ENCODE results near the gene FXYD3. TPM values are rescaled to one million over a fixed set of nuclear protein-coding genes. Genes with fewer than 3 reads are reported as not detected.

The FXYD3 gene
- total RNA-seq, 1 donor from 2014 or later = 17.3 TPM

DNA sequence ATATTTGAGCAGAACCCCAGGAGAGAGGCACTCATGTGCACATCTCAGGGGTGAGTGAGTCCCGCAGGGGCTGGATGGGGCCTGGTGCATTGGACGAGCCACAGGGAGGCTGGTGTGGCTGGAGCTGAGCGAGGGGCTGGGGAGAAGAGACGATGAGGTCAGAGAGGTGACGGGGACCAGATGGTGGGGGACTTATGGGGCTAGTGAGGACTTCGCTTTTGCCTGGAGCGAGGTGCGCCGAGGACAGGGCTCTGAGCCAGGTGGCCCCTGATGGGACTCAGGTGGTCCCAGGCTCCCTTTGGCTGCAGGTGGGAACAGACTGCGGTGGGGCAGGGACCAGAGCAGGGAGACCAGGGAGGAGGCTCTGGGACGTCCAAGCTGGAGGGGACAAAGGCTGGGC is 6.9 kb upstream of the FXYD3 start:
- Mint-ChIP-seq H3K4me3 (ENCODE audit: low read depth) (no peak overlapping the region), H3K4me1 (ENCODE audit: low read depth) (peaks cover 6% of the 10 kb centered on the region), H3K36me3 (ENCODE audit: insufficient read depth) (no peaks in the 10 kb centered on the region)

DNA sequence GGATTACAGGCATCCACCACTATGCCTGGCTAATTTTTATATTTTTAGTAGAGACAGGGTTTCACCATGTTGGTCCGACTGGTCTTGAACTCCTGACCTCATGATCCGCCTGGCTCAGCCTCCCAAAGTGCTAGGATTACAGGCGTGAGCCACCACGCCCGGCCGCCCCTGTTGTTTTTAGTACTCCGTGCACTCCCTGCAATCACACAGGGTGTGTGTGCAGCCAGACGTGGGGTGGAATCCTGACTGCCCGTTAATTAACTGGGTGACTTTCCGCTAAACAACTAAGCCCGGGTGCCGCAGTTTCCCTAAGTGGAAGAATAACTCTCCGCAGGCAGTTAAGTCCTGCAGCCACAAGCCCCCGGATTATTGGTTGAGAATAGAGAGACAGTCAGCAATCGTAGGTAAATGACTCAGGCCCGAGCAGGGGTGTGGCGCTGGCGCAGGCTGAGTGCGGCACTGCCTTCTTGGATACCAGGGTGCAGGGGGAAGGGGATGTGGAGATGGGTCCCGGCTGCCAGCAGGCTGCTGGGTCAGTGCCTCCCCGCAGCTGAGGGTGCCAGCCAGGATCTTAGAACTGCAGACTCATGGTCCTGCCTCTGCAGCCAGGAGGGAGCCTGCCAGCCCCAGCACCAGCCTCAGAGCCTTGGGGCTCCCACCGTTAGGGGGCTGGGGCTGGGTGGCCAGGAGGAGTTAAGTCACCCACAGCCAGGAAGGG is 6.1 kb upstream of the FXYD3 start:
- TF ChIP-seq, protein P1, sequence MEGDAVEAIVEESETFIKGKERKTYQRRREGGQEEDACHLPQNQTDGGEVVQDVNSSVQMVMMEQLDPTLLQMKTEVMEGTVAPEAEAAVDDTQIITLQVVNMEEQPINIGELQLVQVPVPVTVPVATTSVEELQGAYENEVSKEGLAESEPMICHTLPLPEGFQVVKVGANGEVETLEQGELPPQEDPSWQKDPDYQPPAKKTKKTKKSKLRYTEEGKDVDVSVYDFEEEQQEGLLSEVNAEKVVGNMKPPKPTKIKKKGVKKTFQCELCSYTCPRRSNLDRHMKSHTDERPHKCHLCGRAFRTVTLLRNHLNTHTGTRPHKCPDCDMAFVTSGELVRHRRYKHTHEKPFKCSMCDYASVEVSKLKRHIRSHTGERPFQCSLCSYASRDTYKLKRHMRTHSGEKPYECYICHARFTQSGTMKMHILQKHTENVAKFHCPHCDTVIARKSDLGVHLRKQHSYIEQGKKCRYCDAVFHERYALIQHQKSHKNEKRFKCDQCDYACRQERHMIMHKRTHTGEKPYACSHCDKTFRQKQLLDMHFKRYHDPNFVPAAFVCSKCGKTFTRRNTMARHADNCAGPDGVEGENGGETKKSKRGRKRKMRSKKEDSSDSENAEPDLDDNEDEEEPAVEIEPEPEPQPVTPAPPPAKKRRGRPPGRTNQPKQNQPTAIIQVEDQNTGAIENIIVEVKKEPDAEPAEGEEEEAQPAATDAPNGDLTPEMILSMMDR (IDR thresholded peaks at IDR 0.05; ENCODE audit: unreplicated experiment) = no peak
- Mint-ChIP-seq H3K27ac (no peak overlapping the region), H3K36me3 (ENCODE audit: insufficient read depth) (no peaks in the 10 kb centered on the region), H3K4me3 (ENCODE audit: low read depth) (no peak overlapping the region), H3K9me3 (ENCODE audit: low read depth) (peaks cover 4% of the 10 kb centered on the region), H3K27me3 (peaks cover 2% of the 10 kb centered on the region), H3K4me1 (ENCODE audit: low read depth) (peaks cover 8% of the 10 kb centered on the region)
- no peak for DNase-seq (ENCODE audit: low spot score, unreplicated experiment)

More for the DNA sequence above, 6.9 kb upstream of the FXYD3 start:
- Mint-ChIP-seq H3K27ac (no peak overlapping the region), H3K9me3 (ENCODE audit: low read depth) (peaks cover 4% of the 10 kb centered on the region), H3K27me3 (peaks cover 2% of the 10 kb centered on the region)
- DNase-seq (ENCODE audit: low spot score, unreplicated experiment) = no peak
- TF ChIP-seq, protein P1 (IDR thresholded peaks at IDR 0.05; ENCODE audit: unreplicated experiment) = no peak

DNA sequence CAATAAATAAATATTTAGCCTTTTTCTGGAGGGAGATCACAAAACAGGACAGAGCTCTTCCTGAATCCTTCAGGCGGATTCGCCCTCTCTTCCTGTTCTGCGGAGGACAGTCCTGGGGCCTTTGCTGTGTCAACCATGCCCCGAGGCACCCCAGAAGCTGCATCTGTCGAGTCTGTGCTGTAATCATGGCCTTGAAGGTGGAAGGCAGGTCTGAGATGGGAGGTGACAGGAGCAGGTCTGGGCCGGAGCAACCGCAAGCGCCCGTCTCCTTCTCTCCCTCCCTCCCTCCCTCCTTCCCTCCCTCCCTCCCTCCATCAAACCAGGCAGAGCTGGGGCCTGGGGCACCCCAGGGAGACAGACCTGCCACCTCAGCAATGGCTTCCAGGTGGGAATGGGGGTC is 4.6 kb upstream of the FXYD3 start:
- Mint-ChIP-seq H3K27me3 (peaks cover 6% of the 10 kb centered on the region), H3K27ac (no peak overlapping the region), H3K9me3 (ENCODE audit: low read depth) (peaks cover 4% of the 10 kb centered on the region), H3K36me3 (ENCODE audit: insufficient read depth) (no peaks in the 10 kb centered on the region), H3K4me1 (ENCODE audit: low read depth) (peaks cover 19% of the 10 kb centered on the region), H3K4me3 (ENCODE audit: low read depth) (no peak overlapping the region)
- TF ChIP-seq, protein P1 (IDR thresholded peaks at IDR 0.05; ENCODE audit: unreplicated experiment) = no peak
- no peak for DNase-seq (ENCODE audit: low spot score, unreplicated experiment)

DNA sequence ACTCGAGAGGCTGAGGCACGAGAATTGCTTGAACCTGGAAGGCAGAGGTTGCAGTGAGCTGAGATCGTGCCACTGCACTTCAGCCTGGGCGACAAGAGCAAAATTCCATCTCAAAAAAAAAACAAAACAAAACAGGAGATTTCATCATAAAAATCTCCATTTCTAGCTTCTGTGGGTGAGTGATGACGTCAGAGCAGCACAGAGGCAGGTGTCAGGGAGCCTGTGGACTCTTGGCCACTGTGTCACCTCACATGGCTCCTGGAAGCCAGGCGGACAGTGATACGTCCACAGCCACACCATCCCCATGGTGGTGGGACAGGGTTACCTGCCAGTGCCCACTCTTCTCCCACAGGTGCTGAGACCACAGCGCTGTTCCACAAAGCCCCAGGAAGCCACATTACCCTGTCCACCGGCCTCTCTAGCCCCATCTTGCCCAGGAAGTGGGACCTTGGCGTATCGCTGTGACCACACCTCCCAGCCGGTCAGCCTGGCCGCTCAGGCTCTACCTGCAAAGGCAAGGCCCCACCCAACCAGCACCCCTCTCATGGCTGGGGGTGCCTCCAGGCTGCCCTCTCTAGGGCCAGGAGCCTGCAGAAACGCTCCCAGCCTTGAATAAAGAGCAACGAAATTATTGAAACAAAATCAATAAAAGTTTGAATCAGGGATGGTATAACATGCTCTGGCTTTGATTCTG is 2.5 kb upstream of the FXYD3 start:
- peaks cover 28% of the 10 kb centered on the region for H3K4me1 Mint-ChIP-seq (ENCODE audit: low read depth)
- peaks cover 14% of the 10 kb centered on the region for H3K27me3 Mint-ChIP-seq
- TF ChIP-seq, protein P1 (IDR thresholded peaks at IDR 0.05; ENCODE audit: unreplicated experiment) = no peak
- no peaks in the 10 kb centered on the region for H3K9me3 Mint-ChIP-seq (ENCODE audit: low read depth)
- no peak overlapping the region for H3K4me3 Mint-ChIP-seq (ENCODE audit: low read depth)
- peak overlapping the region; percentile 69 for H3K27ac Mint-ChIP-seq
- DNase-seq (ENCODE audit: low spot score, unreplicated experiment) = no peak
- H3K36me3 Mint-ChIP-seq (ENCODE audit: insufficient read depth) = no peaks in the 10 kb centered on the region

DNA sequence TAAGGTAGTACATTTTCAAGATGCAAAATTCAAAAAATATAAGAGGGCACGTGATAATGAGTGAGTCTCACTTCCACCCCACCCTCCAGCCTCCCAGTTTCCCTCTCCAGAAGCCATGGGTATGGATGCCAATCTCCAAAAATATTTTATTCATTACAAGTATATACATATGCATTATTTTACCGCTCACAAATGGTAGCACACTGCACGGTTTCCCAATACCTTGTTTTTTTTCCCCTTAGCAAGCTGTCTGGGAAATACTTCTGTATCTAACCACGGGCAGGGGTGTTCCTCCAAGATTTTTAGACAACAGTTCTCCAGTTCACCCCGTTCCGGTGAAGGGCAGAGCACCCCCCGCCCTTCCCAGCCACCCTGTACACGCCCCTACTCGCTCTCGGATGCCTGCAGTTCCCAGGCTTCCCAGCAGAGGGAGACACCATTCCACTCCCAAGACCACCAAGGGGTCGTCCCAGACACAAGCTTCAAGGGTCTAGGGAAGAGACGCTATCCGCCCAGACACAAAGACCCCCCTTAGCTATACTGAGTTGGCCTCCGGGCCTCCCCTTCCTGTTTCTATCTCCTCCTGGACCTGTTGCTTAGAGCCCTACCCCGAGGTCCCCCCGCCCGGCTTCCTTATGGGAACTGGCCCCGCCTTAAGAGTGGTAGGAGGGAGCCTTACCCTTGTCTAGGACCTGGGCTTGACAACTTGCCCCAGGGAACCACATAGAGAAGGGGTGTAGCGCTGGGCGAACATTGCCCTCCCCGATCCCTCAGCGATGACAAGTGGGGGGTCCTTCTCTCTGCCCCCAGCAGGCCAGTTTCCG is 1.1 kb upstream of the FXYD3 start:
- peak overlapping the region; percentile 38 for H3K4me3 Mint-ChIP-seq (ENCODE audit: low read depth)
- peak; percentile 75 for DNase-seq (ENCODE audit: low spot score, unreplicated experiment)
- H3K27ac Mint-ChIP-seq = no peak overlapping the region
- no peaks in the 10 kb centered on the region for H3K9me3 Mint-ChIP-seq (ENCODE audit: low read depth)
- H3K4me1 Mint-ChIP-seq (ENCODE audit: low read depth) = peaks cover 30% of the 10 kb centered on the region
- H3K27me3 Mint-ChIP-seq = peaks cover 14% of the 10 kb centered on the region
- no peaks in the 10 kb centered on the region for H3K36me3 Mint-ChIP-seq (ENCODE audit: insufficient read depth)
- TF ChIP-seq, protein P1 (IDR thresholded peaks at IDR 0.05; ENCODE audit: unreplicated experiment) = peak; percentile 97

All from progenitor cell of endocrine pancreas (in vitro differentiated cells).